Measurements from ENCODE around the gene GALNT10. TPM values are rescaled to one million over a fixed set of nuclear protein-coding genes. Genes with fewer than 3 reads are reported as not detected.

GALNT10 gene
- total and polyA plus RNA-seq, 2 experiments from 2014 or later, result 3.2 to 12.9 TPM

DNA sequence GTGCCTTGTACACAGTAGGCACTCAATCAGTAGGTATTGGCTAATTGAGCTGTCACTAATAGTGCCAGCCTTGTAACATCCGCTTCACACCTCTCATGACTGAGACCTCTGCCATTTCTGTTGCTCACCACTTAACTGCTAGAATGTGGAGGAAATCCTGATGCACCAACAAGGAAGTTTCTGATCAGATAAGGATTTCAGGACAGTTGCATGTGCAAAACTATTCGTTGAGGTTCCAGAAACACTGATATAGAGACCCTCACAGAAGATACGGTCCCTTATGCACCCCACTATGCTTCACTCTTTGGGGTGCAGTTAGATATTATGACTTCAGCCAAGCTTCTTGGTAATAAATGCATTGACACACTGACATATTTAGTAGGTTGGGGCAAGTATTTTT, 266.0 kb downstream of the GALNT10 start (continued):
- TF ChIP-seq, protein P1, sequence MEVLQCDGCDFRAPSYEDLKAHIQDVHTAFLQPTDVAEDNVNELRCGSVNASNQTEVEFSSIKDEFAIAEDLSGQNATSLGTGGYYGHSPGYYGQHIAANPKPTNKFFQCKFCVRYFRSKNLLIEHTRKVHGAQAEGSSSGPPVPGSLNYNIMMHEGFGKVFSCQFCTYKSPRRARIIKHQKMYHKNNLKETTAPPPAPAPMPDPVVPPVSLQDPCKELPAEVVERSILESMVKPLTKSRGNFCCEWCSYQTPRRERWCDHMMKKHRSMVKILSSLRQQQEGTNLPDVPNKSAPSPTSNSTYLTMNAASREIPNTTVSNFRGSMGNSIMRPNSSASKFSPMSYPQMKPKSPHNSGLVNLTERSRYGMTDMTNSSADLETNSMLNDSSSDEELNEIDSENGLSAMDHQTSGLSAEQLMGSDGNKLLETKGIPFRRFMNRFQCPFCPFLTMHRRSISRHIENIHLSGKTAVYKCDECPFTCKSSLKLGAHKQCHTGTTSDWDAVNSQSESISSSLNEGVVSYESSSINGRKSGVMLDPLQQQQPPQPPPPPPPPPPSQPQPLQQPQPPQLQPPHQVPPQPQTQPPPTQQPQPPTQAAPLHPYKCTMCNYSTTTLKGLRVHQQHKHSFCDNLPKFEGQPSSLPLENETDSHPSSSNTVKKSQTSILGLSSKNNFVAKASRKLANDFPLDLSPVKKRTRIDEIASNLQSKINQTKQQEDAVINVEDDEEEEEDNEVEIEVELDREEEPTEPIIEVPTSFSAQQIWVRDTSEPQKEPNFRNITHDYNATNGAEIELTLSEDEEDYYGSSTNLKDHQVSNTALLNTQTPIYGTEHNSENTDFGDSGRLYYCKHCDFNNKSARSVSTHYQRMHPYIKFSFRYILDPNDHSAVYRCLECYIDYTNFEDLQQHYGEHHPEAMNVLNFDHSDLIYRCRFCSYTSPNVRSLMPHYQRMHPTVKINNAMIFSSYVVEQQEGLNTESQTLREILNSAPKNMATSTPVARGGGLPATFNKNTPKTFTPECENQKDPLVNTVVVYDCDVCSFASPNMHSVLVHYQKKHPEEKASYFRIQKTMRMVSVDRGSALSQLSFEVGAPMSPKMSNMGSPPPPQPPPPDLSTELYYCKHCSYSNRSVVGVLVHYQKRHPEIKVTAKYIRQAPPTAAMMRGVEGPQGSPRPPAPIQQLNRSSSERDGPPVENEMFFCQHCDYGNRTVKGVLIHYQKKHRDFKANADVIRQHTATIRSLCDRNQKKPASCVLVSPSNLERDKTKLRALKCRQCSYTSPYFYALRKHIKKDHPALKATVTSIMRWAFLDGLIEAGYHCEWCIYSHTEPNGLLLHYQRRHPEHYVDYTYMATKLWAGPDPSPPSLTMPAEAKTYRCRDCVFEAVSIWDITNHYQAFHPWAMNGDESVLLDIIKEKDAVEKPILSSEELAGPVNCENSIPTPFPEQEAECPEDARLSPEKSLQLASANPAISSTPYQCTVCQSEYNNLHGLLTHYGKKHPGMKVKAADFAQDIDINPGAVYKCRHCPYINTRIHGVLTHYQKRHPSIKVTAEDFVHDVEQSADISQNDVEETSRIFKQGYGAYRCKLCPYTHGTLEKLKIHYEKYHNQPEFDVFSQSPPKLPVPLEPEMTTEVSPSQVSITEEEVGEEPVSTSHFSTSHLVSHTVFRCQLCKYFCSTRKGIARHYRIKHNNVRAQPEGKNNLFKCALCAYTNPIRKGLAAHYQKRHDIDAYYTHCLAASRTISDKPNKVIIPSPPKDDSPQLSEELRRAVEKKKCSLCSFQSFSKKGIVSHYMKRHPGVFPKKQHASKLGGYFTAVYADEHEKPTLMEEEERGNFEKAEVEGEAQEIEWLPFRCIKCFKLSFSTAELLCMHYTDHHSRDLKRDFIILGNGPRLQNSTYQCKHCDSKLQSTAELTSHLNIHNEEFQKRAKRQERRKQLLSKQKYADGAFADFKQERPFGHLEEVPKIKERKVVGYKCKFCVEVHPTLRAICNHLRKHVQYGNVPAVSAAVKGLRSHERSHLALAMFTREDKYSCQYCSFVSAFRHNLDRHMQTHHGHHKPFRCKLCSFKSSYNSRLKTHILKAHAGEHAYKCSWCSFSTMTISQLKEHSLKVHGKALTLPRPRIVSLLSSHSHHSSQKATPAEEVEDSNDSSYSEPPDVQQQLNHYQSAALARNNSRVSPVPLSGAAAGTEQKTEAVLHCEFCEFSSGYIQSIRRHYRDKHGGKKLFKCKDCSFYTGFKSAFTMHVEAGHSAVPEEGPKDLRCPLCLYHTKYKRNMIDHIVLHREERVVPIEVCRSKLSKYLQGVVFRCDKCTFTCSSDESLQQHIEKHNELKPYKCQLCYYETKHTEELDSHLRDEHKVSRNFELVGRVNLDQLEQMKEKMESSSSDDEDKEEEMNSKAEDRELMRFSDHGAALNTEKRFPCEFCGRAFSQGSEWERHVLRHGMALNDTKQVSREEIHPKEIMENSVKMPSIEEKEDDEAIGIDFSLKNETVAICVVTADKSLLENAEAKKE (CRISPR knock-in tag; IDR thresholded peaks at IDR 0.05), result no peak
- TF ChIP-seq STAT1 (IDR thresholded peaks at IDR 0.05; ENCODE audit: unreplicated experiment) (no peak), CREB1 (CRISPR knock-in tag; IDR thresholded peaks at IDR 0.05; ENCODE audit: low read depth) (no peak), ZNF331 (CRISPR knock-in tag; IDR thresholded peaks at IDR 0.05; ENCODE audit: low read depth) (no peak), EZH2phosphoT487 (IDR thresholded peaks at IDR 0.05; ENCODE audit: unreplicated experiment) (no peak), POLR2AphosphoS5 (IDR thresholded peaks at IDR 0.05; ENCODE audit: low read depth) (no peak), REST (IDR thresholded peaks at IDR 0.05; ENCODE audit: unreplicated experiment) (no peak)

All from GM23338 (cell line).